Sigmoid colon (tissue), 4 donors: Measurements from ENCODE around the gene UGT1A6.

Experiments
- EP300 ChIP-seq, 4 donors: sonication (generic); formaldehyde crosslinking; IDR thresholded peaks; one replicate each; pipeline ENCODE4 v1.6.1; 2017; ENCODE audit warnings: antibody characterized with exemption in 4 of 4
- POLR2AphosphoS5 ChIP-seq, 4 donors: sonication (generic); formaldehyde crosslinking; IDR thresholded peaks; one replicate each; pipeline ENCODE4 v1.6.1; 2017; ENCODE audit warnings: antibody characterized with exemption in 4 of 4
- TF ChIP-seq, protein P1 (sequence below), 4 experiments: fragments of 450-650 bp in 3 of 4; fragments of 200-600 bp in 1 of 4; IDR thresholded peaks; one replicate each; pipeline ENCODE4 v1.5.1; 2016 to 2019; ENCODE audit warnings: antibody characterized with exemption in 4 of 4, mild to moderate bottlenecking in 3 of 4, moderate library complexity in 2 of 4

DNA sequence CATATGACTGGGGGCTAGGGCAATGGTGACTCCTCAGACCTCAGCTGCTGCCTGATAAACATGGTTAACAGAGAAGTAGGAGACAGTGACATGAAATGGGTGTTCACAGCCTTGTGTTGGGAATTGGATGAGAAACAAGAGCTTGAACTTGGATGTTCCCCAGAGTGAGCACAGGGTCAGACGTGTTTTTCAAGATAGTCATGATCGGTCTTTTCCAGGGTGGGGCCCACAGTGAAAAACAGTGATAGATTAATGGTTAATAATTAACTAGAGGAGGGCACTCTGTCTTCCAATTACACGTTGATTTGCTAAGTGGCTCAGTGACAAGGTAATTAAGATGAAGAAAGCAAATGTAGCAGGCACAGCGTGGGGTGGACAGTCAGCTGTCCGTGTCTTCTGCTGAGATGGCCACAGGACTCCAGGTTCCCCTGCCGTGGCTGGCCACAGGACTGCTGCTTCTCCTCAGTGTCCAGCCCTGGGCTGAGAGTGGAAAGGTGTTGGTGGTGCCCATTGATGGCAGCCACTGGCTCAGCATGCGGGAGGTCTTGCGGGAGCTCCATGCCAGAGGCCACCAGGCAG is 36.1 kb downstream of the UGT1A6 start, which contains the start of gene UGT1A3:
- TF ChIP-seq POLR2AphosphoS5 (IDR thresholded peaks at IDR 0.05) (no peak), EP300 (IDR thresholded peaks at IDR 0.05) (no peak)
- TF ChIP-seq, protein P1, sequence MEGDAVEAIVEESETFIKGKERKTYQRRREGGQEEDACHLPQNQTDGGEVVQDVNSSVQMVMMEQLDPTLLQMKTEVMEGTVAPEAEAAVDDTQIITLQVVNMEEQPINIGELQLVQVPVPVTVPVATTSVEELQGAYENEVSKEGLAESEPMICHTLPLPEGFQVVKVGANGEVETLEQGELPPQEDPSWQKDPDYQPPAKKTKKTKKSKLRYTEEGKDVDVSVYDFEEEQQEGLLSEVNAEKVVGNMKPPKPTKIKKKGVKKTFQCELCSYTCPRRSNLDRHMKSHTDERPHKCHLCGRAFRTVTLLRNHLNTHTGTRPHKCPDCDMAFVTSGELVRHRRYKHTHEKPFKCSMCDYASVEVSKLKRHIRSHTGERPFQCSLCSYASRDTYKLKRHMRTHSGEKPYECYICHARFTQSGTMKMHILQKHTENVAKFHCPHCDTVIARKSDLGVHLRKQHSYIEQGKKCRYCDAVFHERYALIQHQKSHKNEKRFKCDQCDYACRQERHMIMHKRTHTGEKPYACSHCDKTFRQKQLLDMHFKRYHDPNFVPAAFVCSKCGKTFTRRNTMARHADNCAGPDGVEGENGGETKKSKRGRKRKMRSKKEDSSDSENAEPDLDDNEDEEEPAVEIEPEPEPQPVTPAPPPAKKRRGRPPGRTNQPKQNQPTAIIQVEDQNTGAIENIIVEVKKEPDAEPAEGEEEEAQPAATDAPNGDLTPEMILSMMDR (IDR thresholded peaks at IDR 0.05), result no peak
